Left renal pelvis (tissue), 4 donors: ENCODE data around the gene AGR2. TPM values are rescaled to one million over a fixed set of nuclear protein-coding genes. Genes with fewer than 3 reads are reported as not detected.

Source experiments
- DNase-seq, 4 donors: peaks; one replicate each; pipeline ENCODE4 v3.0.0-alpha.2; 2013; ENCODE audit warnings: low read depth in 4 of 4, low spot score in 3 of 4
- polyA plus RNA-seq, 4 donors: library from polyadenylated mRNA; unstranded; fragments of 120-200 nt; gene quantifications; one replicate each; pipeline ENCODE4 v1.2.1, GENCODE V29; 2013; ENCODE audit not compliant: insufficient read length in 4 of 4

Gene AGR2
- polyA plus RNA-seq, 4 donors, result 34.1 to 88.3 (median 77.5) TPM

- DNase-seq, result no peak
These were observed 59.2 kb downstream of the AGR2 start for GRCh38 chr7:16745645-16746044.

- no peak for DNase-seq
These were observed 60.1 kb downstream of the AGR2 start for GRCh38 chr7:16744518-16745250.

- no peak for DNase-seq
These were observed 61.6 kb downstream of the AGR2 start for GRCh38 chr7:16743236-16743635.

GRCh38 chr7:16742547-16742946, 62.3 kb downstream of the AGR2 start:
- no peak for DNase-seq

Other genes starting within 250 kb of the AGR2 start
- gene ANKMY2, start 159.2 kb downstream of the AGR2 start, polyA plus RNA-seq, result 10 to 100 TPM; 30.7 to 40.0 (median 33.0) TPM
- gene BZW2, start 158.8 kb downstream of the AGR2 start, polyA plus RNA-seq, result 10 to 100 TPM; 52.5 to 86.0 (median 73.3) TPM
- 10 to 100 TPM; 16.4 to 35.6 (median 28.3) TPM for gene TSPAN13, start 51.2 kb downstream of the AGR2 start, polyA plus RNA-seq
- 1 to 10 TPM in 3 of 4 donors, not detected in 1; 2.5 to 3.4 (median 2.5) TPM for gene AGR3, start 77.0 kb upstream of the AGR2 start, polyA plus RNA-seq